ENCODE results near the gene PGAP1.

The PGAP1 gene

DNA sequence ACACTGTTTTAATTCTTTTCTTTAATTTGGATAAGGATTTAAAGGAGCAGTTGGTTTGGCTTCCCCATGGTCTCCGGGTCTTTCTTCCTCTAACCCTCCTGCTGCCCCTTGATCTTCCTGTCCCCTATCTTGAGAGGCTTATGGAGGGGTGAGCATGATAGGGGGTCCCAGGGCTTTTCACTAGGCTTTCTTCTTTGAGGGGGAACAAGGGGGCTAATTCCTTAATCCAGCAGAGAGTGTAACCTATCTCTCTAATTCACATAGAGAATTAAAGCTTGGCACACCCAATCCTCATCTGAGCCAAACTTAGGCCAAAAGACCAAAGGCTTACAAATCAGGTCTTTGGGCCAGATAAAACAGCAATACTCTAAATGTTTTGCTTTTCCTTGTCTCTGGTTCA lies 95.8 kb downstream of the PGAP1 start:
- peaks cover 5% of the 10 kb centered on the region for H3K27me3 Mint-ChIP-seq
- no peaks in the 10 kb centered on the region for H3K9me3 Mint-ChIP-seq
- H3K4me3 Mint-ChIP-seq, result no peak overlapping the region
- H3K4me1 Mint-ChIP-seq (ENCODE audit: low read depth), result no peaks in the 10 kb centered on the region
- no peaks in the 10 kb centered on the region for H3K36me3 Mint-ChIP-seq (ENCODE audit: low read depth)
- intact Hi-C loops (cut with micrococcal nuclease), result no loop called here
- peak overlapping the region; percentile 52 for H3K27ac Mint-ChIP-seq

DNA sequence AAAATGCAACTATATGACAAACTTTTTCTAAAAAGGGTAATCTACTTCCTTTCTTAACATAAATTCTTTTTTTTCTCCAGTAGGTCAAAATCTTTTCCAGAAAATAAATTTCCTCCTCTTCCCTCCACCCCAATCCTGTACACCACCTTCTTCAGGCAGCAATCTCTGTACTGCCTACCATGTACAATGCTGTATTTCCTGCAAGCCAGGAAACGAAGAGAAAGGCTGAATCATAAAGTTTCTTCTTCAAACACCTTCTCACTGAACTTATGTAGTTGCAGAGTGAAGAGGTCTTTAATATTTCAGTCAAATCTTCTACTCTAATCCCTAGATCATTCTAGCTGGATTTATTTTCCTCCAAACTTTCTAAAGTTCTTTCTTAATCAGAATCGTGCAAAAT lies 99.2 kb downstream of the PGAP1 start:
- Mint-ChIP-seq H3K4me1 (ENCODE audit: low read depth) (no peaks in the 10 kb centered on the region), H3K36me3 (ENCODE audit: low read depth) (no peaks in the 10 kb centered on the region), H3K9me3 (no peaks in the 10 kb centered on the region), H3K4me3 (no peak overlapping the region), H3K27ac (no peak overlapping the region), H3K27me3 (peaks cover 8% of the 10 kb centered on the region)
- intact Hi-C loops (cut with micrococcal nuclease), result no loop called here

DNA sequence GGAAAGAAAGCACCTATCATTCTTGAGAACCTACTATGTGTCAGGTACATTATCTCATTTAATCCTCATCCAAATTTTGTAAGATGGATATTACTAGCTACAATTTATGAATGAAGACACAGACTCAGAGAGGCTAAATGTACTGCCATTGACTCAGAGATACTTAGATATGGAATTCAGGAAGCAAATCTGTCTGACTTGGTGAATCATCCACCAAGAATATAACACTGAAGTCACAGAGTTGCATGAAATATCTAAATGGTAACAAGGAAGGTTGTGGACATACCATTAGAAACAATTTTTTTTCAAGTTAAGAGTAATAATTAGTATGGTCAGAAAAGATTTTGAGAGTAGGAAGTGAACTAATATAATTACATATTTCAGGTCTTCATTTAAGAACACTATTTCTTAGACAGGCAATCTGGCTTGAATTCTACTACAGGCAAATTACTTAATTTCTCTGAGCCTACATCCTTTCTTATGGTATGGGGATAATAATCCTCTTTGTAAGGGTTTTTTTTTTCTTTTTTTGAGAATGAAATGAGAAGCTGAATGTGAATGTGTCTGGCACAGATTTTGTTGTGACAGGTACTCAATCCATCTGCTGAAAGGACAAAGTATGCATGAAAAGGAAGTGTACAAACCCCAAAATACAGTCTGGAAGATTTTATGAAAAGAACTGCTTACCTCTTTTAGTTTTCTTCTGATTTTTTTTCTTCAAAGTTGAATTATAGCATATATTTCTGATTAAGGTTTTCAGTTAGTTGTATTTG lies 102.6 kb downstream of the PGAP1 start:
- H3K27ac Mint-ChIP-seq, result no peak overlapping the region

GRCh38 chr2:196821195-196821594 lies 105.3 kb downstream of the PGAP1 start:
- Mint-ChIP-seq H3K4me1 (ENCODE audit: low read depth) (no peaks in the 10 kb centered on the region), H3K4me3 (no peak overlapping the region), H3K27me3 (peaks cover 6% of the 10 kb centered on the region), H3K27ac (no peak overlapping the region), H3K36me3 (ENCODE audit: low read depth) (no peaks in the 10 kb centered on the region), H3K9me3 (peaks cover 46% of the 10 kb centered on the region)
- intact Hi-C loops (cut with micrococcal nuclease), result no loop called here

More for the DNA sequence above, 102.6 kb downstream of the PGAP1 start:
- Mint-ChIP-seq H3K36me3 (ENCODE audit: low read depth) (no peaks in the 10 kb centered on the region), H3K27me3 (peaks cover 11% of the 10 kb centered on the region), H3K4me1 (ENCODE audit: low read depth) (no peaks in the 10 kb centered on the region), H3K4me3 (no peak overlapping the region), H3K9me3 (peaks cover 18% of the 10 kb centered on the region)
- intact Hi-C loops (cut with micrococcal nuclease), result no loop called here

GRCh38 chr2:196809260-196809659 lies 117.2 kb downstream of the PGAP1 start, which contains the start of gene C2orf66:
C2orf66 (minus strand) TSS chr2:196809355; CDS start chr2:196809336, 19 bp downstream.
- no peaks in the 10 kb centered on the region for H3K9me3 Mint-ChIP-seq
- H3K27ac Mint-ChIP-seq, result no peak within 1 kb of the TSS
- no peaks in the 10 kb centered on the region for H3K36me3 Mint-ChIP-seq (ENCODE audit: low read depth)
- no peaks in the 10 kb centered on the region for H3K4me1 Mint-ChIP-seq (ENCODE audit: low read depth)
- intact Hi-C loops (cut with micrococcal nuclease), result no loop called here
- H3K27me3 Mint-ChIP-seq, result peaks cover 4% of the 10 kb centered on the region
- H3K4me3 Mint-ChIP-seq, result no peak within 1 kb of the TSS

DNA sequence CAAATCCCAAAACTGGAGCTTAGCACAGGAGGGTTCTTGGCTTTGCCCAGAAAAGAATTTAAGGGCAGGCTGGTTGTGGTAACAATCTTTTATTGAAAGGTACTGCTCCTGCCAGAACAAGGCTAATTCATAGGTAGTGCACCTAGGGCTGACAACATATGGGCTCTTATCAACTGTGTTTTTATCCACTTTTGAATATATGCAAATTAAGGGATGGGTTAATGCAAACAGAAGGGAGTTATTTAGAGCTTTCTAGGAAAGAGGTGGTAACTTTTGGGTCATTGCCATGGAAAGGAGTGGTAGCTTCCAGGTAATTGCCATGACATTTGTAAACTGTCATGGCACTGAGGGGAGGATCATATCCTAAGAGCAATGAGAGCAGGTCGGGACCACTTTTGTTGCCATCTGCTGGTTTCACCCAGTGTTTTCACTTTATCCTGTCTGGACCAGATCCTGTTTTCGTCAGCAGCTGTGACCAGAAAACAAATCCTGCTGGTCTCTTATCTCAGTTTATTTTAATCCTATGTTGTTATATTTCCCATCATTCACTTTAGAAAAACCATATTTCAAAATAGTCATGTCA lies 118.3 kb downstream of the PGAP1 start:
- intact Hi-C loops (cut with micrococcal nuclease), result no loop called here
- no peaks in the 10 kb centered on the region for H3K4me1 Mint-ChIP-seq (ENCODE audit: low read depth)
- H3K9me3 Mint-ChIP-seq, result no peaks in the 10 kb centered on the region
- no peaks in the 10 kb centered on the region for H3K36me3 Mint-ChIP-seq (ENCODE audit: low read depth)
- no peak overlapping the region for H3K4me3 Mint-ChIP-seq
- peaks cover 4% of the 10 kb centered on the region for H3K27me3 Mint-ChIP-seq
- no peak overlapping the region for H3K27ac Mint-ChIP-seq

DNA sequence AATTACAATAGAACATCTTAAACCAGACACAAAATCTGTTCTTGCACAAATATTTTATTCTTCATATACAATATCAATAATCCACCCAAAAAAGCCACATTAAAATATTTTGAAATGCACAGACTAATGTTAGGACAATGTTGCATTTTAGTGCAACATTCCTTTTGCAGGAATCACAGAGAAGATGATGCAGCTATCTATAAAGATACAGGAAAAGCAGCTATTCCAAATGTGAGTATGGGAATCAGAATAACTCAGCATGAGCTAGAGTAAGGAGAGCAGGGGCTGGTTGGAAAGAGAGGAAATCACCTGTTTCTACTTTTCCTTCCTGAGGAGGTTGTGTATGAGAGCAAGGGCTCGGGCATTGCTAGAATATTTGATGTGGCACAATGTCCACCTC lies 122.1 kb downstream of the PGAP1 start:
- Mint-ChIP-seq H3K27ac (no peak overlapping the region), H3K9me3 (no peaks in the 10 kb centered on the region), H3K27me3 (peaks cover 8% of the 10 kb centered on the region), H3K4me1 (ENCODE audit: low read depth) (peaks cover 7% of the 10 kb centered on the region), H3K36me3 (ENCODE audit: low read depth) (peaks cover 3% of the 10 kb centered on the region), H3K4me3 (no peak overlapping the region)
- intact Hi-C loops (cut with micrococcal nuclease), result no loop called here

GRCh38 chr2:196802401-196802800 lies 124.1 kb downstream of the PGAP1 start:
- Mint-ChIP-seq H3K27ac (no peak overlapping the region), H3K36me3 (ENCODE audit: low read depth) (peaks cover 13% of the 10 kb centered on the region), H3K4me1 (ENCODE audit: low read depth) (peaks cover 12% of the 10 kb centered on the region), H3K9me3 (no peaks in the 10 kb centered on the region), H3K4me3 (no peak overlapping the region), H3K27me3 (peaks cover 8% of the 10 kb centered on the region)
- intact Hi-C loops (cut with micrococcal nuclease), result no loop called here

- peaks cover 14% of the 10 kb centered on the region for H3K4me1 Mint-ChIP-seq (ENCODE audit: low read depth)
- peaks cover 8% of the 10 kb centered on the region for H3K27me3 Mint-ChIP-seq
- H3K27ac Mint-ChIP-seq, result no peak overlapping the region
- H3K9me3 Mint-ChIP-seq, result no peaks in the 10 kb centered on the region
- peaks cover 19% of the 10 kb centered on the region for H3K36me3 Mint-ChIP-seq (ENCODE audit: low read depth)
- intact Hi-C loops (cut with micrococcal nuclease), result no loop called here
- H3K4me3 Mint-ChIP-seq, result no peak overlapping the region
These were observed 124.7 kb downstream of the PGAP1 start for GRCh38 chr2:196801674-196802261.

DNA sequence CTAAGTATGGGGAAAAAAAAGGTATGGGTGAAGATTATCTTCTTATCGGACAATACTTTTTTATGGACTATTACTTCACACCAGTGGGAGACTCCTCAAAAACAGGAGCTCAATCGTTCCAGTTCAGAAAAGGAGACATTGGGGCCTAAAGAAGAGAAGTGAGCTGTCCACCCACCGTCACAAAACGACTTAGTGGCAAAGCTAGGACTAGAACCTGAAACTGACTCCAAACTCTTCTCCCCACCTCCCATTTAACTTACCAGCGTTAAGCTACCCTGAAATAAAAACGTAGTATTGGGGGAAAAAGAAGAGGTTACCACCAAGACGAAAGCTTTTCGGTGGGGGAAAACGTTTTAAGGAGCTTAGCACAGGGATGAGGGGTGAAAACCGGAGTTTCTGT lies 127.5 kb downstream of the PGAP1 start:
- intact Hi-C loops (cut with micrococcal nuclease), result no loop called here
- Mint-ChIP-seq H3K4me3 (peak overlapping the region; percentile 99), H3K36me3 (ENCODE audit: low read depth) (peaks cover 45% of the 10 kb centered on the region), H3K27ac (peak overlapping the region; percentile 97), H3K27me3 (peaks cover 4% of the 10 kb centered on the region), H3K9me3 (no peaks in the 10 kb centered on the region), H3K4me1 (ENCODE audit: low read depth) (peaks cover 19% of the 10 kb centered on the region)

- Mint-ChIP-seq H3K9me3 (no peaks in the 10 kb centered on the region), H3K4me3 (no peak overlapping the region), H3K27ac (no peak overlapping the region), H3K36me3 (ENCODE audit: low read depth) (peaks cover 89% of the 10 kb centered on the region), H3K27me3 (no peaks in the 10 kb centered on the region), H3K4me1 (ENCODE audit: low read depth) (peaks cover 7% of the 10 kb centered on the region)
- intact Hi-C loops (cut with micrococcal nuclease), result no loop called here
These were observed 133.6 kb downstream of the PGAP1 start for GRCh38 chr2:196792865-196793264.

- intact Hi-C loops (cut with micrococcal nuclease), result loop anchor here (10.0 kb wide), 1 partner anchor 761 kb away; no protein-coding TSS in a partner anchor
- Mint-ChIP-seq H3K4me1 (ENCODE audit: low read depth) (no peaks in the 10 kb centered on the region), H3K27me3 (no peaks in the 10 kb centered on the region), H3K36me3 (ENCODE audit: low read depth) (peaks cover 25% of the 10 kb centered on the region), H3K4me3 (no peak overlapping the region), H3K27ac (no peak overlapping the region), H3K9me3 (no peaks in the 10 kb centered on the region)
These were observed 142.9 kb downstream of the PGAP1 start for GRCh38 chr2:196783431-196784094.

Measured in dendritic cell treated with granulocyte-macrophage colony-stimulating factor and Interleukin-4, amounts not matched to agents 40 ng/mL and 50 ng/mL, for 4 days (primary cell).